TTC549 (cell line): ENCODE results near the gene PMS1.
"Not testable (repeated sequence)": the region's sequence is repeated elsewhere in the genome, so short reads cannot be mapped to it uniquely, and the experiment has no call there.

Source experiments
- FAIRE-seq: peaks from 2 replicates; lab custom pipeline; 2012; peaks lifted over from hg19 to GRCh38; lab: Jason Lieb, UNC

The PMS1 gene

DNA sequence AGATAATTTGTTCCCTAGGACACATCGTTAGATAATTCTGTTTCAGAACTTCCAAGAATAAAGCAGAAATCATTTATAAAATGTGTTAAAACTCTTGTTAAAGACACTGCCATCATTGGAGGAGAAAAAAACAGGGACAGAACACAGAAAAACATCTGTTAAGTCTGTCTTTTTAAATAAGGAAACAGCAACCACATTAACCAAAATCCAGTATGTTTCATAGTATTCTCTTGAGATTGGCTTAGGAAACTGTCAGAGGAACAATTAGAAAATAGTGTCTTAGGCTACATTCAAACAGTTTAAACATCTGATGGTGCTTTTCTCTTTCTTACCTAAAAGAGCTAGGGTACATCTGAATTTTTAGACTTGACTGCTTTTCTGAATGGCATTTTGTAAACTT is 81.6 kb downstream of the PMS1 start:
- no peak for FAIRE-seq

DNA sequence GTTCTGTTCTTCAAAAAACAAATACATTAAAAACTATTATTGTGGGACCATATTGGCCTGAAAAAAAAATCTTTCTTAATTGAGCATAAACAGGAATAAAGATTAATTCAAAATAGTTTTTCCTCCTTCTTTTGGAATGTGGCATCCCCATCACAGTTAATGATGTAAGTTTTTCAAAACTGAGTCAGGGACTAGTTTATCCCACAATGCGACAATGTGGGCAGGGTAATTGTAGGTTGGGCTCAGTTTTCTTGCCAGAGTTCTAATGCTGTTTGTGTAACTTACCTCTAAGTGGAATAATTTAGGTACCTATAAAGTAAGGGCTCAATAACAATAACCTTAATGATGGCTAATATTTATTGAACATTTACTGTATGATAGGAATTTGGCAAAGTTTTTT is 82.0 kb downstream of the PMS1 start:
- no peak for FAIRE-seq

DNA sequence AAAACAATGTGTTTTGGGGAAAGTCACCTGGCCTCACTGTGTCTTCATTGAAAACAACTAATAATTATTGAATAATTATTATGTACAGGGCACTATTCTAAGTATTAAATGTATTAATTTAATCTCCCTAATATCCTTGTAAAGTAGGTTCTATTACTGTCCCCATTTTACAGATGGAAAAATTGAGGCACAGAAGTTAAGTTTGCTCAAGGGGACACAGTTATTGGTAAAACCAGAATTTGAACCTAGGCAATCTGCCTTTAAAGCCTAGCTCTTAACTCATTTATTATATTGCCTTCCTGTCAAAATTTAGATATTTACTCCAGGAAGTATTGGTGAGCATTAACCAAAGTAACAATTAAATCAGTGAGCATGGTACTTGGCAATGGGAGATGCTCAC is 84.6 kb downstream of the PMS1 start:
- FAIRE-seq, result no peak

DNA sequence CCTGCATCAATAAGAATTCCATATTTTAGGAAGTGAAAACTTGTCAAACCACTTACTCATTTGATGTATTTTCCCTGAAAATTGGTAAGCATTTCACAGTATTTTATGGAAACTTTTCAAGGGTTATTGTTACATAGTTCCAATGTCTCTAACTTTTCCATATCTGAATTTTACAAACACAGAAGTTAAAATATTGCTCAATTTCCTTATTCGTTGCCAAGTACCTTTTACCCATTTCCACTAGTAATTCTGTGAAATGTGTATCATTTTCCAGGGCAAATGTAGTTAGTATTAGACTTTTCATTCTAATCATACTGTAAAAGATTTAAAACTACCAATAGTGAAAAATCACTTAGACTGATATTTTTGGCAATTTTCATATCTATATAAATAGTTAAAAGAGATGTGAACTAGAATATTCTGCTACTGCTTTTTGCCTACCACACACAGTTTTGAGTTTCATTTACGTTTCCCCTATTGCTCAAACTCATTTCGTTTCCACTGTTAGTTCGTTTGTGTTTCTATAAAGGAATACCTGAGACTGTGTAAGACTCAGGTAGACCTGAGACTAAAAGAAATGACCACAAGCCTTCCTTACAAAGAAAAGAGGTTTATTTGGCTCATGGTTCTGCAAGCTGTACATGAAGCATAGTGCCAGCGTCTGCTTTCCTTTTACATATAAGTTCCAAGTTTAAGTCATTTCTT is 86.3 kb downstream of the PMS1 start:
- FAIRE-seq, result no peak

DNA sequence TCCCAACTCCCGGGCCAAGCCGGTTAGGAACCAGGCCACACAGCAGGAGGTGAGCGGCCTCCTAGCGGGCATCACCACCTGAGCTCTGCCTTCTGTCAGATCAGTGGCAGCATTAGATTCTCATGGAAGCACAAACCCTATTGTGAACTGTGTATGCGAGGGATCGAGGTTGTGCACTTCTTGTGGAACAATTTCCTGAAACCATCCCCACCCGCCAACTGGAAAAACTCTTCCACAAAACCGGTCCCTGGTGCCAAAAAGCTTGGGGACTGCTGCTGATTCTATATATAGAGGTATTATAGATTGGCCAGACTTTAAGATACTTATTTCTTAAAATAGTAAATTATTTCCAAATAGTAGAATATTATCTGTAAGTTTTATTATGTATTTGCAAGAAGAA is 89.4 kb downstream of the PMS1 start:
- FAIRE-seq, result no peak

DNA sequence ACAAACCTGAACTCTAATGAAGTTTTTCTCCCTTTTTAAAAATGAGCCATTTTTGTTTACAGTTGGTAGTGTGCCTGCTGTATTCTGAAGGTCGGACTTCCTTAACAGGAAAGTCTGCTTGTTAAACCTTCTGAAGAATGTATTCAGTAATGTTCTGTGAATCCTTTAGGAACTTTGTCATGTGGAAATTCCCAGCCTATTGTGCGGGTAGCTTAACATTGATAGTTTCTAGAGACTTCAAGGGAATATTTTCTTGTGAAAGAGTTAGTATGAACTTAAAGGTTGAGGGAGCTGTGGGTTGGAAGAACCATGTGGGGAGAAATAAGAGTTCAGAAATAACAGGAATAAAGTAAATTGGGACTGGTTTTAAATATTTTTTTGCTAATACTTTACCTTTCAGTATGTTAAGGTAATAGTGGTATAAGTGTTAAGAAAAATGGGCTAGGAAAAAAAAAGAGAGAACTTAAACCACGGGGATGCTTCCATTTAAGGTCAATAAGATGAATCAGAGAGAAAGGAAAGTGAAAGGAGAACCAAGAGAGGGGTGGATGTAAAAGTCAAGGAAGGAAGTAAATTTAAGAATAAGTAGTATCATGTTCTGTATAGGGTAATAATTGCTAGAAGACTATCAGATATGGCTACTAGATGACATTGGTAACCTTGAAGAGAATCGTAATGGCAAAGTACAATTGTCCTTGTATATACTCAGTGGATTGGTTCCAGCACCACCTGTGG is 90.5 kb downstream of the PMS1 start:
- no peak for FAIRE-seq

DNA sequence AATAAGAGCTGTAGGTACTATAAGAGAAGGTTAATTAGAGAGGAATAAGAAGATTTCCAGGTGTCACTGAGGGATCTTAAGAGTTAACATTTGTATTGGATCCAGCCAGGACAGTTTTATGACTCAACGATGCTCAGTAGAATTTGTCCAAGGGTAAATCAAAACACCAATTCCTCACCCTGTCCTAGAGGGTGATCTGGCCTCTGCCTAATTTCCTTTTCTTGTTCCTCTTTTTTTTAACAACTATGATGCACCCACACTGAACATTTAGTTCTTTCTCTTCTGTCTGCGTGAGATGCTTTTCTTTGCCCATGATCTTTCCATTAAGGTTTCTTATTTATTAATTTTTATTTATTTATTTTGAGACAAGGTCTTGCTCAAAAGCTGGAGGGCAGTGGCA is 92.0 kb downstream of the PMS1 start:
- no peak for FAIRE-seq

DNA sequence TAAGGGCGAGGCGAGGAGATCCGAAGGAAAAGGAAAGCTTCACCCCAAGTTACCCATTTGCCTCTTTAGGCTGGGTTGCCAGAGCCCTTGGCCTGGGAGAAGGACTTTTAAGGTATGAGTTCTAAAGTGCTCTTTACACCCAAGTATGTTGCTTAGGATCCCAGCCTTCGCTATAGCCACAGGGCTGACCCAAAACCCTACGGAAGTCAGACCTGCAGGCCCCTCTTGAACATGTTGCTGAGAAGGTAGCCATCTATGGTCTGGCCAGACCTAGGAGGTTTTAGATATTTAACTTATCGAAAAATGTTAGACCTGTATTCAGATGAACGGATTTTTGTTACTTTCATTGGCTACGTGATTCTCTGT is 95.4 kb downstream of the PMS1 start:
- no peak for FAIRE-seq

DNA sequence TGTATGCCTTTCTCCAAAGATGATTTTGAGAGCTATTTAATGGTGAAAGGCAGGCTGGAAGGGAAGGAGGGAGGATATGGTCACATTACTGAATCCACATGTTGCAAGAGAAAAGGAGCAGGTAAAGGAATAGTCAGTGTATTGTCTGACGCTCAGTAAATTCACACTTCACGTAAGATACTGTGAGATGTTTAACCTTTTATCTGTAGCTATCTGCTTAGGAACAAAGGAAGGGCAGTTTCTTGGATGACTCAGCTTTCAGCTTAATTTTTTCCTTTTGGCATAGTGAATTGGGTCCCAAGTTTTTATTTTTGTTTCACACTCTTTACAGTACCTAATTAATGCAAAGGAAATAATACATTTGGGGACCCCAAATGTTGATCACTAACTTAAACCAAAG is 96.2 kb downstream of the PMS1 start:
- FAIRE-seq, result no peak

DNA sequence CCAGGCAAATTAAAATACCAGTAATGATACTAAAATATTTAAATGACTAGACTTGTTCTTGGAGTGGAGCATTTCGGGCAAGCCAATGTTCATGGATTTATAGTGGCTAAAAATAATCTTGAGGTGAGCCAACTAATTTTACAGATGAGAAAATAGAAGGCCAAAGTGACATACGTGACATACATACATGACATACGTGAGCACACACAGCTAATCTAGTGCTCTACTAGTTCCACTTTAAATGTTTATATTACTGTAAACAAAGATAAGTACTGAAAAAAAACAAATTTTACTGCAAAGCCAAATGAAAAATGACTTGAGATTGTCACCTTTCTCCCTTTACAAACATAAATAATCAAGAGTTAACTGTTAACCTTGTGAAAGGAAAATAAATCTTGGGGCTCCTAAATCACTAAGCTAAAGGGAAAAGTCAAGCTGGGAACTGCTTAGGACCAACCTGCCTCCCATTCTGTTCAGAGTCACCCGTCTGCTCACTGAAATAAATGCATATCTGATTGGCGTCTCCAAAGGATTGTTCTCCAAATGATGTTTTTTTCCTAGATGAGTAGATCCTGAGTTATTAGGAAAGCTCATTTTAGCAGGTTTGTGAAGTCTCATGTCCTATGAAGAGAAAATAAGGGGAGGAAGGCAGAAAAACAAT is 96.7 kb downstream of the PMS1 start:
- no peak for FAIRE-seq

DNA sequence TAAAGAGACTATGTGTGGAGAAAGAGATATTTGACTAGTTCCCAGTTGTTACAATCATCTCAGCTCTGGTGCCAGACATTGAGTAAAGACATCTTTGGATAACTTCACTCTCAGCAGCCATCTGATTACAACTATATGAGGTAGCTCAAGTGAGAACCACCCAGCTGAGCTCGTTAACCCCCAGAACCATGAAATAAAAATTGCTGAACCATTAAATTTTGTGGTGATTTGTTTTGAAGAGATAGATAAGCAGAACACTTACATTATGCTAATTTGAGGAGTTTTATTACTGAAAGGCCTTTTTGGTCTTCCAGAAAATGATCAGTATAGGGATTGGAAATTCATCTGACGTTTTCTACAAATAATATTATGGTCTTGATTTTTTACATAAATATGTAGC is 101.1 kb downstream of the PMS1 start:
- peak; percentile 9 for FAIRE-seq

DNA sequence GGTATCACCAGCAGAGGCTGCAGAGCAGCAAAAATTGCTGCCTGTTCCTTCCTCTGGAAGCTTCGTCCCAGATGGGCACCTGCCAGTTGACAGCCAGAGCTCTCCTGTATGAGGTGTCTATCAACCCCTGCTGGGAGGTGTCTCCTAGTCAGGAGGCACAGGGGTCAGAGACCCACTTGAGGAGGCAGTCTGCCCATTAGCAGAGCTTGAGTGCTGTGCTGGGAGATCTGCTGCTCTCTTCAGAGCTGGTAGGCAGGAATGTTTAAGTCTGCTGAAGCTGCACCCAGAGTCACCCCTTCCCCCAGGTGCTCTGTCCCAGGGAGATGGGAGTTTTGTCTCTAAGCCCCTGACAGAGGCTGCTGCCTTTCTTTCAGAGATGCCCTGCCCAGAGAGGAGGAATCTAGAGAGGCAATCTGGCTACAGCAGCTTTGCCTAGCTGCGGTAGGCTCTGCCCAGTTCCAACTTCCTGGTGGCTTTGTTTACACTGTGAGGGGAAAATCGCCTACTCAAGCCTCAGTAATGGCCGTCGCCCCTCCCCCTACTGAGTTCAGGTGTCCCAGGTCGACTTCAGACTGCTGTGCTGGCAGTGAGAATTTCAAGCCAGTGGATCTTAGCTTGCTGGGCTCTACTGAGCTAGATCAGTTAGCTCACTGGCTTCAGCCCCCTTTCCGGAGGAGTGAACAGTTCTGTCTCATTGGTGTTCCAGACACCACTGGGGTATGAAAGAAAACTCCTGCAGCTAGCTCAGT is 108.5 kb downstream of the PMS1 start:
- not testable (repeated sequence) for FAIRE-seq

DNA sequence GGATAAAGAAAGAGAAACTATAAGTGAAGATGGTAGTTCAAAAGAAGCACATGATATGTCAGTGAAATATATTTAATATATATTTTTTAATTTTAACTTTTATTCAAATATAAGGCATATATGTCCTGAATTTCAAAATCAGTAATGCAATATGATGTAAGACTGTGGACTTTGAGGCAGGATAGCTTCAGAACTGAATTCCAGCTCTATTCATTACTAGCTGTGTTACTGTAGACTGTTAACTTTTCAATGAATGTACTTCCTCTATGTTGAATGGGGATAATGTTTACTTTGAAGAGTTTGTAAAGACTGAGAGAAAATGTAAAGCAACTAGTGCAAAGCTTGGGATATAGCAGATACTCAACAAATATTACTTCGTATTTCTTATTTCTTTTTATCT is 112.6 kb downstream of the PMS1 start:
- no peak for FAIRE-seq

DNA sequence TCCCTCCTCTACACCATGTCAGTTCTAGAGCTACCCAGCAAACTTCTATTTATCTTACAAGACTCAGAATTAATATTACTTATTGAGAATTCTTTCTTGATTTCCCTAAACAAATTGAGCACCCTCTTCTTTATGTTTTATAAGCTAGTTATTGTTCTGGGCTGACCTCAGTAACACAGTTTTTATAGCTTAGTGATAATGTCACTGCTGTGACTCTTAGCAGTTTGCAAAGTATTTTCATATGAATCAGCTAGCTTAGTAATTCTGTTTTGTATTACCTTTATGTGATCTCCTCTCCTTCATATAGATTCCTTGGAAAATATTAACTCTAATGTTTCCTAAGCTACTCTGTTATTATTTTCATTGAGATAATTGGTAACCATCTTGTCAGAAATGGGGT is 114.9 kb downstream of the PMS1 start:
- no peak for FAIRE-seq

DNA sequence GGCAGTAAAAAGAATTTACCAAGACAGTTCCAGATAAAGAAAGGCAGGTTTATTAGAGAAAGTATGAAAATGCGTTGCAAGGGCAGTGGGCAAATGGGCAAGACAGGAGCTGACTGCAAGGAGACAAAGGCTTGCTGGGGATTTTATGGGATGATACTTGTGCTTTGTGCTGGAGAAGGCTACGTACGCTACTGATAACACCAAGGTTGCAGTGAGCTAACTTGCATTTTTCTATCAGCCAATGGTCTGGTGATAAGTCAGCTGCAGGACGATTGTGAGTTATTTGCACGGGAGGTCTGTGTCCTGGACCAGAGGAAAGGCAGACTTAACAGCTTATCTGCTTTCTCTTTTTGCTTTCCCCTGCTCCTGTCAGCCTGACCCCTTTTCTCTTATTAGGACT is 116.5 kb downstream of the PMS1 start:
- no peak for FAIRE-seq

DNA sequence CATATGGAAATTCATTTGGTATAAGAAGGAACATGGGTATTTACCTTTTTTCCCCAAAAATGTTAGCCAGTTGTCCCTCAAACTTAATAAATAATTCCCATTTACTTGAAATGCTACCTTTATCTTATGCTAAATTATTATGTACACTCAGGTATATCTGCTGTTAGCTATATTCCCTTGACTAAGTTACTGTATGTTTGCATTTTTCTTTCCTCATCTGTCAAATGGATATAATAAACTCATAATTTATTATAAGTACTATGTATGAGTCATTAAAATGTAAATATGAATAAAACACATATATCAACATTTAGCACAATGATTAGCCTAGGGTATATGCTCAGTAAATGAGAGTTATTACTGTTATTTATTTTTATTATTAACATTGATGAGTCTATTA is 117.4 kb downstream of the PMS1 start:
- FAIRE-seq, result peak; percentile 58

DNA sequence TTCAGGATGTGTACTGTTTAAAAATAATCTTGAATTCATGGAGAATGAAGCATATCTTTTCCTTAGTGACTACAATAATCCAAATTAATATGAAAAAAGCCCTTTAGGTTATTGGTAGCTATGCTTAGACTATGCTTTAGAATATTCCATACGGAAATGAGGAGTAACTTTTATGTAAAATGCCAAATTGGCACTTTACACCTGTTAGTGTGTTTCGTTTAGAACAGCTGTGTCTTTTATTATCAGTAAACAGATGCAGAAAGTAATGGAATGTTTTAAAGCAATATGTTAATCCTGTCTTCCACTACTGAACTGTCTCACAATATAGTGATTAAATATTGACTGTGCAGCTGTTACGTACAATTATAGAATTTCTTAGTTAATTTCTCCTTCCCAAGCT is 129.6 kb downstream of the PMS1 start:
- FAIRE-seq, result no peak

DNA sequence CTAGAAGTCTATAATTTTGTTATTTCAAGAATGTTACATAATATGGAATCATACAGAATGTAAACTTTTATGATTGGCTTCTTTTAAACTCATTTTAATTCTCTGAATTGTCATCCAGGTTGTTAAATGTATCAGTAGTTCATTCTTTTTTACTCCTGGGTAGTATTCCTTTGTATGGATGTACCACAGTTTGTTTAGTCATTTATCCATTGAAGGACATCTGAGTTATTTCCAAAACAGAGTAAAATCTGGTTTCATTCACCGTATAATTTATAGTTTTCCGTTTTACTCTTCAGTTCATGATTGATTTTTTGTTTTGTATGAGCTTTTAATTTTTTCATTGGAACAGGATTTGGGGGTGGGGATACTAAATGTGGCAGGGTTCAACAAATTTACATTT is 132.4 kb downstream of the PMS1 start:
- no peak for FAIRE-seq
